HG02759 (cell line): Measurements from ENCODE around the gene DUSP22.
A peak's percentile ranks its signal among the peaks of the same experiment; 100 is the strongest.
"Not testable (repeated sequence)": the region's sequence is repeated elsewhere in the genome, so short reads cannot be mapped to it uniquely, and the experiment has no call there.

Experiments
- ATAC-seq: cut with Tn5 transposase; IDR thresholded peaks from one replicate; pipeline ENCODE4 v1.9.1; 2021; ENCODE audit warnings: mild to moderate bottlenecking, moderate library complexity; ENCODE audit not compliant: unreplicated experiment

DUSP22 gene

DNA sequence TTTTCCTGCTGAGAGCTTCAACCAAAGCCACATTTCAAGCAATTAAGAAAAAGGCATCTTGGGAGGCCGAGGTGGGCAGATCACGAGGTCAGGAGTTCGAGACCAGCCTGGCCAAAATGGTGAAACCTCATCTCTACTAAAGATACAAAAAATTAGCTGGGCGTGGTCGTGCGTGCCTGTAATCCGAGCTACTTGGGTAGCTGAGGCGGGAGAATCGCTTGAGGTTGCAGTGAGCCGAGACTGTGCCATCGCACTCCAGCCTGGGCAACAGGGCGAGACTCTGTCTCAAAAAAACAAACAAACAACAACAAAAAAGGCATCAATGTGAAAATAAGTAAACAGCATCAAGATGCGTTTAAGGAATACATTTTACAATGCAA, 85.3 kb downstream of the DUSP22 start:
- ATAC-seq, result not testable (repeated sequence)

DNA sequence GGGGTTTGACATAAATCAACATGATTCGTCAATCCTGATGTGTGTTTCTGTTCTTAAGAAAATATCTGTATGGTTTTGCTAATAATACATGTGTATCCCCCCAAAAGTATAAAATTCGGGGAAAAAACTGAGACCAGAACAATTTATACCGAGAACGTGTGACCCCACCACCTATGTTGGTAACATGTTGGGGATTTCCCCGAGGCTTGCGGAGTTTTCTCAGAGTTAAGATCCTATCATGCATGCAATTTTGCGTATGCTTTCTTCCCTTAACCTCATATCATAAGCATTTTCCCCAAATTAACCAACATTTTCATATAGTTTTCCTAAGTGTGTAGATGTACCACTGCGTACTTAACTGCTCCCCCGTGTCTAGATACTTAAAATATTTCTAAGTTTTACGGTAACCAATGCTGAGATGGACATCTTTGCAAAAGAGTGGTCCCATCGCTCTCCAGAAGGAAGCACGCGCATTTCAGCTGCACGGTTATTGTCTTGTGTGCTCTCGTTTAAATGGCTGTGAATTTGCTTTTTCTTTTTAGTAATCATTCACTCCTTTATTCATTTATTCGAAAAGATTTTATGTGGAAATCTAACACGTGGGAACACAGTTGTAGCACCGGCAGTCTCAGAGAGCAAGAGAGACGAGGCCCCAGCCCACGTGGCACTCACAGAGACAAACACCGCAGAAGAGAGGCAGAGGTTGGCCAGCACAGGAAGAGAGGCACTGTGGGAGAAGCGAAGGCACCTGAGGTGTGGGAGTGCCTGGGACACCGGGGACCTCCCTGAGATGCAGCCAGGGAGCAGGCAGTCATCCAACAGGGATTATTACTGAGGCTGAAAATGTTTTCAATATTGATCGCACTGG, 86.0 kb downstream of the DUSP22 start:
- ATAC-seq, result no peak

DNA sequence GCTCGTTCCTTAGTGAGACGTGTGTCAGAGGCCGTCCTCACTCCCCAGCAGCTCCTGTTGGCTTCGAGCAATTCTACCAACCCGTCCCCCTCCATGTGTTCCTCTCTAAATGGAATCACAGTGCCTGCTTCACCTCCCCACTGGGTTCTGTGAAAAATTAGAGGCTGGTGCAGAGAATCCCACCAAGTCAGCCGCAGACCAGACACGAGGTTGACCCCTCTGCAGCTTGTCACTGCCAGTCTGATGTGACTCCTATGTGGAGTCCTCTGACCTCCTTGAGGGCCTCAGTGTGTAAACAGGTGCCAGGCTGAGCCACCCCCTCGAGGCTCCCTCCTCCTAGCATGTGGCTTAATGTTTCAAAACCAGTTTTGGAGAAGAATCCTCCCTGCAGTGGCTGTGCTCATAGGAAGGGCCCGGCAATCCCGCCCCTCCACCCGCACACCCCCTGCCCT, 86.7 kb downstream of the DUSP22 start:
- ATAC-seq, result peak; percentile 17

DNA sequence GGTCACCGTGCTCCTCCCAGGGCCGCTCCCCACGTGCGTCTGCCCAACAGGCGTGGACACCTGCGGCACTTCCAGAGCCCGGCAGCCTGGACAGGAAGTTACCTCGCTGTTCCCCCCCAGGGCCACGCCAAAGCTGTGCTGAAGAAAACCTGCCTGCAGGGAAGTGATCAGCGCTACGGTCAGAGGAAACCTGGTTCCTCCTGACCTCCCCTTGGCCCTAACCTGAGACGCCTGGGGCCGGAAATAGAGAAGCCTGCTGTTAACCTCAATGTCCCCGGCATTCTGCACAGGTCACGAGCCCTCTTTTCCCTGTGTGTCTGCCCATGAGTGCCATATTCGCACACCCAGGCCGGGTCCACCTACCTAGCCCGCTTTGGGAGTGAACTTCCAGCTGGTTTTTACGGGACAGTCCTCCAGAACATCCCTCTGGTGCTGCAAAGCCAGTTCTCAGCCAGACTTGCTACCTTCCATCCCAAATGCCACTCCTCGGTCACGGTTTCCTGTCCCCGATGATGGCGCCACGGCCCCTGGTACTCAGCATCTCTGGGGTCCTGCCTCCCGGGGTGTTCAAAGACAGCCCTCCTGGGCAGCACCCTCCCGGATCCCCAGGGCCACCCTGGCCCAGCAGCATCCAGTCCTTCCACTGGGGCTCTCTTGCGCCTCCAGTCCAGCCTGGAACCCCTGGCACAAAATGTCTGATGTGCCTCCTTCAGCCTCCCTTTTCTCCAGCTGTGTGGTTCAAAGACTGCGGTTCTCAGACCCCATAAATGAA, 87.3 kb downstream of the DUSP22 start:
- peak; percentile 43 for ATAC-seq

DNA sequence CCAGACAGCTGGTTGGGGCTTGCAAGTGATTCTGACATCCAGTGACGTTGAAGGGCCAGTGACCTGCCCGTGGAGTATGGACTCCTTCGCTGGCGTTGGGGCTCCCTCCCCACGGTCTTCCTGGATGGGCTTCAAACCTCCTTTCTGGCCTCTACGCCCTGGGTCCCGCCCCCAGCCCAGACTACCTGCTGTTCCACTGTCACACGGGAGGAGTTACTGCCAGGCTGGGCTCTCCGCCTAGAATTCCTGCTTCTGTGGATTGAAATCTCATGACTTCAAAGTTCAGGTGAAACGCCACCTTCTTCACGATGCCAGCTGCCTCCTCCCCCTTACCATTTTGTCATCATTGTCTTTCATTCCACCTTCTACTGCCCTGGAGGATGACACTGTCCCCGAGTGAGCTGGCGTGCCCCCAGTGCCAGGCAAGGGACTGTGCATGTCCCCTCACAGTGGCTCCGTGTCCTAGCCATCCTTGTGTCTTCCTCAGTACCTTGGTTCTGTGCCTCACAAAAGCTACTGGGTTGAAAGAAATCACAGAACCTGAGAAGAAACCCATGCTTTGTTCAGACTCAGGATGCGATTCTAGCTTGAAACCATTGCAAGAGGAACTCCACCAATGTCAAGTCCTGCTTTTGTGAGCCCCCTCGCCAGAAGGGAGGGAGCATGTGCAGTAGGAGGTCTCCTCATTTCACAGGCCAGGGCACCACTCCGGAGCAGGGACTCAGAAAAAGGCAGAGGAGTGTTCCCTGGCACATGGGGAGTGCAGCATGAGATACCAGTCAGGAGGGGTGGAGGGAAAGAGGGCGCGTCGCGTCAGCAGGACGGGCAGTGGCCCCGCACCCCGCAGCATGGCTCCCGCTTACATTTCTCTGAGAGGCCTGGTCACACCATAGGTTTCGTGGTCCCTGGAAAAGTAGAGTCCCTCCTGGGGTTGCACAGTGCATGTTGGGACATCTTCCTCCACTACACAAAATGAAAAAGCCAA, 88.2 kb downstream of the DUSP22 start:
- no peak for ATAC-seq

DNA sequence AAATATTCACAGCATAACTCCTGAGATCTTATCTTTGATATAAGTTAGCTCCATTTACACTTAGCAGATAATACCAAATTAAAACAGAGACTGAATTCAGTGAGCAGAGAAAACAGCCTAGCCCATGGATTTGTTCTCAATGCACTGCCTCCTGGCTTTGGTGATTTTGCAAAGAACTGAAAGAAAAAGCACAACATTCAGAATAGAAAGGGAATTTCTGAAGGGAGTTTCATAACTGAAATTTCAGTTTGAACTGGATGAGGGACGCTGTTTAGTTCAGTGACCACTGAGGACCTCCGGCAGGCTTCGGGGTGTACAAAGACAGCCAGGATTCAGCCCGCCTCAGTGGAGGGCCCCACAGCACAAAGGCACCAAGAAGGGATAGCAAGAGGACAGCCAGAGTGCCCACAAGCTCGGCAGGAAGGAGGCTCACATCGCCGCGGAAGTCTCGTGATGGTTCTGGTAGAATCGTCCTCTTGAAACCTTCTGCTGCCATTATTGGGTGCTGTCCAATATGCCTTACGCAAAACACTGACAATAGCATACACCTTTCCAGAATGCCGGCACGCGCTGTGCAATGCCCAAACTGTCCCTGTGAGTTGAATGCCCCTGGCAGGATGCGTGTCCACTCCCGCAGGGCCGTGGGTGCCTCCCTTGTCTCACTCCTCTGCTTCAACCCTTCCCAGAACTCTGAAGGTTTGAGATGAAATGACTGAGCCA, 89.6 kb downstream of the DUSP22 start:
- ATAC-seq, result no peak

DNA sequence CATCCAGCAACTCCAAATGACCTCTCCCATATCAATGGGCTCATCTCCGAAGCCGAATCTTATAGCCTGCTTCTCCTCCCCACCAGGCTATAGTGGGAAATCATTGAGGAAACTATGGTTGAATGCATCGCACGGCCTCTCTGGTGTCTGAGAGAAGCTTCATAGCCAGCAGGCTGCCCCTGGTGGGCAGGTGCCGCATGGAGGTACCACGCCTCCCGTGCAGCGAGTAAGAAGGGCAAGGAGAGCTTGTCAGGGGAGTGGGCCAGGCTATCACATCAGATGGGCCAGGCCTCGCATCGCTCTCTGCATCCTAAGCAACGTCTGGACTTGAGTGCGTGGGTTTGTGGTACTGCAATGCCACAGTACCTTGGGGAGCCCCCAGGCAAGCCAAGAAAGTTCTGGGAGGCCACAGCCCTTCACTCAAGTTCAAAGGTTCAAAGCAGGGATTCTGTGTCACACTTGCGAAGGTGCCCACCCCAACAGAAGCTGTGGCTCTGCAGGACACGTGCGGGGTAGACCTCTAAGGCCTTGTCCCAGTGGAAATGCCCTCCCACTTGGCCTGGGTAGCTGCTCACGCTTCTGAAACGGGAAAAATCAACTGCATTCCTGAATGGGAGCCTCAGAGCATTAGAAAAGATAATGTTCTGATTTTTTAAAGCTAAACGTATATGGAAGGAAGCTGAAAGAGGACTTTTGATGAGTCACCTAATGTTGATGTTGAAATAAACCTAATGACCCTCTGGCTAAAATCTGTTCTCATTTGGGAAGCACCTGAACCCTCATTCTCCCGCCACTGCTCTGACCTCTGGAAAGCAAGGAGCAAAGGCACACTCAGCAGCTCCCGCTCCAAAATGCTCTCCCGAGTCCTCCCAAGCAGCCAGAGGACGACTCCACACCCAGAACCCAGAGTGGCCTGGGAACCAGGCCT, 90.9 kb downstream of the DUSP22 start:
- ATAC-seq, result no peak

DNA sequence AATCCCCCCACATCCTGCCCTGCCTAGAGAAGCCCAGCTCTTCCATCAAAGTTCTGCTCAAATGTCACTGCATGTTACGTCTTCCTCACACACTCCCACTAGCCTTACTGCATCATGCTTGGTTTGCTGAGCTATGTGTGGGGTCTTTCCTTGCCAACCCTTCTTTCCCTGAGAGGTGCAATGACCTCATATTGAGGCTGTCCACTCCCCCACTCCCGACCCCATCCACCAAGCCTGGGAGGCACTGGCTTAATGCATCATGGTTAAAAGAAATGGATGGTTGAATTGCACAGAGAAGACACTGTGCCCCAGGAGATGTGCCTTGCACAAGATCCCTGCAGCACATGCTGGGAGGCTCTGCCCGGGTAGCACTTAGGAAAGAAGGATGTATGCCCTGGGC, 91.6 kb downstream of the DUSP22 start:
- ATAC-seq, result no peak

DNA sequence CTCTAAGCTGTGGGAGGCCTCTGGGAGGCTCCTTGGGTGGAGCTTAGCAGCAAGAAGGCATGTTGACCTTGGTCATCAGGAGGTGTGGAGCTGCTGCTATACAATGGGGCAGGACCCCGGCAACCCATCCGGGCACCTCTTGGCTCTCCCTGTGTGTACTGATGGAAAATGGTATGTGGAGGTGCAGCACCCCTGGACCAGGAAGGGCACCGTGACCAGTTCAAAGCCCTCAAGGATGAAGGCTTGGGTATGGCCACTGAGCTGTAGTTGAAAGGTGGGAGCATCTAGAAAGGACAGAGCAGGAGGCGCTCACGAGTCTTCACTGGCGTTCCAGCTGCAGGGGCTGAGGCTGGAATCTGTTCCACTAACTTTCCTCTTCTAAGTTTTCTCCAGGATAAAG, 92.6 kb downstream of the DUSP22 start:
- ATAC-seq, result no peak

DNA sequence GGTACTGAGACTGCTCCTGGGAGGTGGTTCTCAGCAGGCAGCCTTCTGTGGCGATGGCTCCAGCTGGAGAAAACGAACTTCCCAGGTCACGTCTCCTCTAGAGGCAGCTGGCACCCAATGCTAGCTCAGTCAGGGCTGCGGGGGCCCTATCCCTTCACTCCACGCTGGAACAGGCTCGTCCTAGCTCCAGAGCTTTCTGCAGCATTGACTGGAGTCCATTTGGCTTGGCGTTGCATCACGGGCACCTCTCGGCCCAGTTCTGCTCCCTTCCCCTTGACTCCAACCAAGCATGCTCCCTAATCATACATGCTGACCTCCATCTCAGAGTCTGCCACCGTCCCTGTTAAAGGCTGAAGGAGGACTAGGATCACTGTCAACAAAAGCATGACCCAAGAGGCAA, 93.3 kb downstream of the DUSP22 start:
- ATAC-seq, result no peak

DNA sequence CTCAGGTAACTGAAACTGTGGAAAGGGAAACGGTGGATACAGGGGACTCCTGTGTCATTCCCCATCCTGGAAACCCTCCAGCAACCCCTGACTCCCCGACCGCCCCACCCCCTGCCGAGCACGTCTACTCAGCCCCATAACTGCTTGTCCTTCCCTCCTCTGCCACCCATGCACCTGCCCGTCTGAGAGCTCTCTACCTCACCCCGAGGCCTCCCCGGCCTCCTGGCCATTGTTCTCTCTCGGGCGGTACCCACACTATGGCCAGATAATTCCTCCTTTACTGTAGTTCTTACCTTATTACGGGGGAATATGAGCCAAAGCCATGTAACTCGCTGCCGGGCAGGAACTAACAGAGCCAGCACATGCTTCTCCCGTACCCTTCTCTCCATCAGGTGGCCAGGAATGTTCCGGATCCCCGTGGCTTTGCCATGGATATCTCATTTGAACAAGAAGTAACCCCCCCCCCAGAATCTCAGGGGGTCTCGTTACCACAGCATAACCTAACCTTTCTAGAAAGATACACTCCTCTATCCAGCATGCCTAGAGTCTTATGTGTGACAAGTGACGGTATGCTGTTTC, 94.5 kb downstream of the DUSP22 start:
- ATAC-seq, result no peak

DNA sequence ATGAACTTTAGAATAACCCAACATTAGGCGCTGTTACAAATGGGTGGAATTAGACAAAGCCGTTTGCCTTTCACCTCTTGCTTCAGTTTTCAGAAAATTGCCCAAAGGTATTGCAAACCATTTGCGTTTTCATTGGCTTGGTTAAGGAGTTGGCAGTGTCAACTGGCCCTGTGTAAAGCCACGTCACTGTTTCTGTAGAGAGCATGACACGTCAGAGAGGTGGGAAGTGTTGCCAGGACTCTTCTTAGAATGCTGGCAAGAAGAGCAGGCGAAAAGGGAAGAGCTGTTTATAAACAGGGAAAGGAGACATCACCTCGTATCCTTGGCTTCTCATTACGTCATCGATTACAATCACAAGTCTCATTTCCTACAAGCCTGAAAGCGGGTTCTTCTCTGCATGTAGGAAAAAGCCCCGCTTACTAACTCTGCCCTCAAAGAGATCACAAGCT, 95.0 kb downstream of the DUSP22 start:
- no peak for ATAC-seq

DNA sequence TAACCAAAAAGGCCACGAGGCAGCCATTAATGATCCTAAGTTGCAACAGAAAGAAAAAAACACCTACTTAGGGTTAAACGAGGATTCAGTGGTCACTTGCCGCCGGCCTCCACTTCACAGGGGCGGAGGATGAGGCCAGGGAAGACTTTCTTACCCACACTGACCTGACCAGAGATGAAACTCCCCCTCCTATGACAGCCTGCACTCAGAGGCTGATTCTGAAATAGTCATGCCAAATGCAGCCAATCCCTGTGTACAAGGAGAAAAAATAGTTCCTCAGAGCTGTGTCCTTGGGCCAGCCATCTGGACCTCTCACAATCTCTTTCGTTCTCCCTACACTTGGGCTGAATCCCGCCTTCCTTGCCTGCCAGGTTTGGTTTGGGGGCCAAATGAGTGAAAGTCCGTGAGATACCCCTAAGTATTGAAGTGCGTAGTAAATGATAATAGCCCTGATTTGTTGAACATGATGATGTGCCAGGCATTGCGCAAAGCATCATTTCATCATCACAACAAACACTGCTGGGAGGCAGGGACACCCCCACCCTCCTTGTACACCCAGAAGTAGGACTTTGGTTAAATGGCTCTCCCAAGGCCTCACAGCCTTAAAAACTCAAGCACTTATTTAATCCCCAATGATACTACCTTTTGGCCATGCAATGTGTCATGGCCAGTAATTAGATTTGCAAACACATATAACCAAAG, 96.1 kb downstream of the DUSP22 start:
- ATAC-seq, result no peak

DNA sequence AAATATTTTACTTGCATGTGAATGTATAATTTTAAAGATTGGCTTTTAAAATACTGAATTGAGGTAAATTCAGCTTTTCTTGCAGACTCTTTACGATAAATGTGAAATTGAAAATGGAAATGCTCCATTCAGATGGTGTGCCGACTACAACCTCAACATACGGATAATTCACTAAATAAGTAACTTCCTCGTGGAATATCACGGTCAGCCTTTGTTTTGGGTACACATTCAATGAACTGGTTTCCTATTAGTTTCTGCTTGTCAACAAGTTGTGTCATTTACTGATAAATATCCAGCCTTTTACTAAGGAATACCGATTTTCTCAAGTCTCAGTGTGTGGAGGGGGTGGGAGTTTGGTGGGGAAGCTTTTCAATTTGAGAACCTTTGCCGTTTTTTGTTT, 96.9 kb downstream of the DUSP22 start:
- no peak for ATAC-seq

DNA sequence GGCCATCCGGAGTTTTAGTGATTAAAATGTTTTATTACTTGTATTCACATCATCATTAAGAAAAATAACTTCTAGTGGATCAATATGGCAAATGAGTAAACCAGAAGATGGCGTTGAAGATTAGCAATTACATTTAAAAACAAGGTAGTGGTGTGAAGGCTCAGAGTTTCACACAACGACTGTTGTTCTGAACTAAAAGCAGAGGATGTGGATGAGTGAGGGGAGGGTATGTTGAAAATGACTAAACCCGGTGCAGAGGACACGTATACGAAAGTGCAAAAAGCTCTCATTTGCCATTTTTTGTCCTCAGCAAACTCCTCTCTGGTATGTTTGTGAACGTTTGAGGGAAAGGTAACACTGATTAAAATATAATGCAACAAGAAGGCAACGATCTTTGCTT, 97.3 kb downstream of the DUSP22 start:
- ATAC-seq, result peak; percentile 31

DNA sequence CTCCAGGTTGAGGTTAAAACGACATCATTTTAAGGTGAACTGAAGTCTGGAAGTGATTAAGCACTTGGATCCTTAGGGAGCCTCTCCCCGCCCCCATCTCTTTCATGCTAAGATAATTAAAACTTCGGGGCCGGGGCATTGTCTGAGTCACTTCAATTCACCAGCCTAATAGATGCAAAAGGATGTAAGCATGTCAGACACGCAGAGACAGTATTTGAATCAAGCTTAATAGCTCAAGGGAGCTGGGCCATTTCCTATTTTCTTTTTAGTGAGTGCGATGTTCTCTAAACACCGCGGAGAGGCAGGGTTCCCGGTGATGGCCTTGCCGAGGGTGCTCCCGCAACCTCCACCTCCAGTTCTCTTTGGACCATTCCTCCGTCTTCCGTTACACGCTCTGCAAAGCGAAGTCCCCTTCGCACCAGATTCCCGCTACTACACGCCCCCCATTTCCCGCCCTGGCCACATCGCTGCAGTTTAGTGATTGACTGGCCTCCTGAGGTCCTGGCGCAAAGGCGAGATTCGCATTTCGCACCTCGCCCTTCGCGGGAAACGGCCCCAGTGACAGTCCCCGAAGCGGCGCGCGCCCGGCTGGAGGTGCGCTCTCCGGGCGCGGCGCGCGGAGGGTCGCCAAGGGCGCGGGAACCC, 98.7 kb downstream of the DUSP22 start:
- ATAC-seq, result peak; percentile 5

DNA sequence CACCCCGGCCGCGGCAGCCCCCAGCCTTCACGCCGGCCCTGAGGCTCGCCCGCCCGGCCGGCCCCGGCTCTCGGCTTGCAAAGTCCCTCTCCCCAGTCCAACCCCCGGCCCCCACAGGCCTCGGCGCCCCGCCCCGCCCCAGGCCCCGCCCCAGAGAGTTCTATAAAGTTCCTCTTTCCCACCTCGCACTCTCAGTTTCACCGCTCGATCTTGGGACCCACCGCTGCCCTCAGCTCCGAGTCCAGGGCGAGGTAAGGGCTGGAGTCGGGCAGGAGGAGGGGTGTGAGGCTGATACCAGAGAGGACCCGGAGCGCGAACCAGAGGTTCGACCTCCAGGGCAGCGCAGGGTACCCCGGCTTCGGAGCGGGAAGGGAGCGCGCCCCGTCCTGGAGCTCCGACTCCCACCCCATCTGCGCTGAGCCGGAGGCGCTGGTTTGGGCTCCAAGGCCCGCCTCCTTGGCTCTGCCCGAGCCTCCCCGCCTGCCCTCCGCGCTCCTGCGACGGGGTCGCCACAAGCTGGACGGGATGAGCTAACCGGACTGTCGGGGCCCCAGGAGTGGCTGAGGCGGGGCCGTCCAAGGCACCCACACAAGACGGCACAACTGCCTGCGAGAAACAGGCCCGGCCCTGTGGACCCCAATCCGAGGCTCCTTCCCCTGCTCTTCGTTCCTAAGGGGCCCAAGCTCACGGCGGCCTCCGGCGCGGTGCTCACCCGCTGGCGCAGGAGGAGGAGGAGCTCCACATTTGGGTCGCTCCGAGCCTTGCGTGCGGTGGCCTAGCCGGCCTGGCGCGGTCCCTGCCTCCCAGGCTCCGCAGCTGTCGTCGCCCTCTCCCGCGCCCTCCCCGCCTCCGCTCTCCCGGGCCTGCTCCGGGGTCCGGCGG, 99.5 kb downstream of the DUSP22 start, which contains the start of gene IRF4:
Gene IRF4 (plus strand): TSS at position 194 of the 882 bp plus-strand sequence. CDS start 1,401 bp downstream, outside the sequence.
- peak; percentile 51 for ATAC-seq
